Fibroblast of lung (primary cell): ENCODE data around the gene PLK1.

ENCODE experiments used
- CTCF ChIP-seq, 2 donors: IDR thresholded peaks in 1 of 2; conservative IDR thresholded peaks in 1 of 2; 1 replicate in 1 of 2; 2 replicates in 1 of 2; pipeline ENCODE4 v1.5.1; 2011 to 2012; ENCODE audit warnings: low read length in 2 of 2, control low read depth in 1 of 2, inconsistent platforms in 1 of 2, low read depth in 1 of 2, mild to moderate bottlenecking in 1 of 2
- EZH2 ChIP-seq: IDR thresholded peaks from 2 replicates; pipeline ENCODE4 v1.5.1; 2012; ENCODE audit warnings: low read length, control low read depth, mild to moderate bottlenecking; ENCODE audit errors: missing control alignments

GRCh38 chr16:23728112-23728477 lies 49.4 kb downstream of the PLK1 start:
- TF ChIP-seq CTCF (conservative IDR thresholded peaks at IDR 0.05 in 1 of 2, IDR thresholded peaks at IDR 0.05 in 1 of 2; ENCODE audit: low read depth in 1 of 2, low read length in 2 of 2) (no peak), EZH2 (no peak)
